K562 (cell line): ENCODE measurements around the gene GABARAP. TPM values are rescaled to one million over a fixed set of nuclear protein-coding genes. Genes with fewer than 3 reads are reported as not detected.
A peak's percentile ranks its signal among the peaks of the same experiment; 100 is the strongest.

ENCODE experiments used
- CC2D1A ChIP-seq: fragments of 450-650 bp; IDR thresholded peaks from 2 replicates; pipeline ENCODE4 v1.6.1; 2017; ENCODE audit warnings: mild to moderate bottlenecking
- CHAMP1 ChIP-seq: fragments of 450-650 bp; IDR thresholded peaks from 2 replicates; pipeline ENCODE4 v1.6.1; 2016; ENCODE audit warnings: mild to moderate bottlenecking
- CREB1 ChIP-seq, 2 experiments: sonication (generic) in 1 of 2; formaldehyde crosslinking in 1 of 2; IDR thresholded peaks; 2 replicates each; pipeline versions ENCODE4 v1.6.1 to v1.8.0; 2012 to 2022; ENCODE audit warnings: inconsistent platforms in 1 of 2, mild to moderate bottlenecking in 1 of 2, missing genetic modification reagents in 1 of 2, moderate library complexity in 1 of 2
- GABPA ChIP-seq: fragments of 200-800 bp; sonication (Bioruptor generic); conservative IDR thresholded peaks from 2 replicates; pipeline ENCODE4 v1.6.1; 2016; ENCODE audit warnings: low read depth, missing genetic modification characterization, missing compliant biosample characterization
- HMBOX1 ChIP-seq: sonication (generic); IDR thresholded peaks from 2 replicates; pipeline ENCODE4 v1.6.1; 2016
- HSF4 ChIP-seq: fragments of 250-450 bp; sonication (Bioruptor Pico); IDR thresholded peaks from 2 replicates; pipeline ENCODE4 v2.1.2; 2022; ENCODE audit warnings: mild to moderate bottlenecking, moderate library complexity, borderline replicate concordance
- KAT2B ChIP-seq: IDR thresholded peaks from one replicate; pipeline ENCODE4 v1.6.1; 2012; ENCODE audit warnings: low read depth, mild to moderate bottlenecking, control low read depth, inconsistent platforms, low read length, moderate library complexity
- MEF2A ChIP-seq: IDR thresholded peaks from 2 replicates; pipeline ENCODE4 v1.6.1; 2011; ENCODE audit warnings: low read depth, mild to moderate bottlenecking, low read length, moderate library complexity; ENCODE audit not compliant: control insufficient read depth
- POLR2A ChIP-seq: fragments of 450-650 bp; conservative IDR thresholded peaks from 2 replicates; pipeline ENCODE4 v1.6.1; 2016
- POLR2H ChIP-seq: IDR thresholded peaks from 2 replicates; pipeline ENCODE4 v1.6.1; 2016; ENCODE audit warnings: missing genetic modification characterization, low read depth, mild to moderate bottlenecking, control low read depth, missing compliant biosample characterization, moderate library complexity
- SMAD4 ChIP-seq: fragments of 250-450 bp; sonication (Bioruptor Pico); conservative IDR thresholded peaks from 2 replicates; pipeline ENCODE4 v1.8.0; 2021; ENCODE audit warnings: inconsistent platforms, mild to moderate bottlenecking, moderate library complexity
- SP1 ChIP-seq: sonication (generic); formaldehyde crosslinking; IDR thresholded peaks from 2 replicates; pipeline ENCODE4 v1.8.1; 2022; ENCODE audit warnings: mild to moderate bottlenecking, missing genetic modification reagents
- YY1 ChIP-seq, 3 experiments: IDR thresholded peaks; 2 replicates each; pipeline ENCODE4 v1.6.1; 2011; ENCODE audit warnings: low read length in 2 of 3, mild to moderate bottlenecking in 2 of 3, moderate library complexity in 2 of 3, borderline replicate concordance in 1 of 3, control low read depth in 1 of 3, low read depth in 1 of 3; ENCODE audit not compliant: insufficient read depth in 3 of 3, insufficient replicate concordance in 2 of 3, control insufficient read depth in 1 of 3, insufficient read length in 1 of 3; ENCODE audit errors: extremely low read depth in 1 of 3
- ZNF609 ChIP-seq: sonication (generic); formaldehyde crosslinking; IDR thresholded peaks from 2 replicates; pipeline ENCODE4 v1.8.1; 2023; ENCODE audit warnings: missing genetic modification reagents, mild to moderate bottlenecking, borderline replicate concordance
- ZNF740 ChIP-seq, 3 experiments: fragments of 200-800 bp in 1 of 3; sonication (Bioruptor generic) in 1 of 3; sonication (generic) in 1 of 3; formaldehyde crosslinking in 1 of 3; IDR thresholded peaks; 2 replicates each; pipeline versions ENCODE4 v1.6.1 to v1.8.0; 2016 to 2022; ENCODE audit warnings: mild to moderate bottlenecking in 2 of 3, missing compliant biosample characterization in 2 of 3, missing genetic modification characterization in 2 of 3, missing genetic modification reagents in 1 of 3
- polyA plus RNA-seq, 8 experiments: library from polyadenylated mRNA; depleted of rRNA in 4 of 8; stranded (reverse) in 5 of 8; unstranded in 3 of 8; fragments of >200 nt; fragmentation: Nextera tagmentation in 2 of 8; fragmentation: Illumina TruSeq in 1 of 8; extraction: Ambion mirVana in 2 of 8; extraction: Trizol in 1 of 8; gene quantifications; 2 replicates each; pipeline versions ENCODE4 v1.2.1 to v1.2.3, GENCODE V29; 2011 to 2014; ENCODE audit warnings: inconsistent platforms in 1 of 8, missing spikeins in 1 of 8
- total RNA-seq, 7 experiments: library from RNA; depleted of rRNA in 6 of 7; stranded (reverse); fragments of >200 nt in 6 of 7; fragmentation: Illumina TruSeq in 2 of 7; extraction: Trizol in 2 of 7; gene quantifications; 2 replicates each; pipeline versions ENCODE4 v1.2.1 to v1.2.3, GENCODE V29; 2011 to 2021; ENCODE audit warnings: low replicate concordance in 1 of 7

The GABARAP gene
- total and polyA plus RNA-seq, 9 of the 15 experiments (the other 6 are each of a cell fraction or from before 2014, with no cell fraction given): 47.5 to 373 (median 152) TPM

- TF ChIP-seq ZNF609 (CRISPR knock-in tag) (0 out of 2 replicates have a peak, but pooled peaks have one; percentile 55), POLR2A (peak; percentile 92), CC2D1A (no peak), MEF2A (no peak), POLR2H (peak; percentile 88), HMBOX1 (no peak), CREB1 (IDR thresholded peaks at IDR 0.05) (peak; percentile 90), CREB1 (CRISPR knock-in tag; IDR thresholded peaks at IDR 0.05) (peak; percentile 97), YY1 (IDR thresholded peaks at IDR 0.05; ENCODE audit: borderline replicate concordance in 1 of 3, control insufficient read depth in 1 of 3, extremely low read depth in 1 of 3, insufficient read depth in 3 of 3, insufficient read length in 1 of 3, insufficient replicate concordance in 2 of 3, low read depth in 1 of 3, low read length in 2 of 3) (peak in 2 of 3 experiments; percentile 63 to 78), SP1 (peak; percentile 84), KAT2B (no peak), GABPA (tag) (peak; percentile 84), HSF4 (no peak), SMAD4 (CRISPR knock-in tag) (no peak), CHAMP1 (no peak), ZNF740 (CRISPR knock-in tag; IDR thresholded peaks at IDR 0.05) (0 out of 2 replicates have a peak, but pooled peaks have one; percentile 31), ZNF740 (tag; IDR thresholded peaks at IDR 0.05) (no peak)
These were observed 10.2 kb upstream of the GABARAP start, which contains the start of gene ELP5 (continued) for GRCh38 chr17:7252176-7253043.
